Peyer's patch (tissue), 4 donors: ENCODE measurements around the gene IL1RAPL1.

Experiments
- POLR2A ChIP-seq, 2 donors: fragments of 450-650 bp; IDR thresholded peaks; one replicate each; pipeline ENCODE4 v1.5.1; 2017; ENCODE audit warnings: antibody characterized with exemption in 2 of 2, mild to moderate bottlenecking in 2 of 2, moderate library complexity in 2 of 2
- TF ChIP-seq, protein P1 (sequence below), 6 experiments: fragments of 450-650 bp in 4 of 6; fragments of 200-600 bp in 2 of 6; sonication (generic) in 1 of 6; IDR thresholded peaks; one replicate each; pipeline ENCODE4 v1.5.1; 2017 to 2019; ENCODE audit warnings: antibody characterized with exemption in 6 of 6, mild to moderate bottlenecking in 3 of 6, moderate library complexity in 1 of 6

DNA sequence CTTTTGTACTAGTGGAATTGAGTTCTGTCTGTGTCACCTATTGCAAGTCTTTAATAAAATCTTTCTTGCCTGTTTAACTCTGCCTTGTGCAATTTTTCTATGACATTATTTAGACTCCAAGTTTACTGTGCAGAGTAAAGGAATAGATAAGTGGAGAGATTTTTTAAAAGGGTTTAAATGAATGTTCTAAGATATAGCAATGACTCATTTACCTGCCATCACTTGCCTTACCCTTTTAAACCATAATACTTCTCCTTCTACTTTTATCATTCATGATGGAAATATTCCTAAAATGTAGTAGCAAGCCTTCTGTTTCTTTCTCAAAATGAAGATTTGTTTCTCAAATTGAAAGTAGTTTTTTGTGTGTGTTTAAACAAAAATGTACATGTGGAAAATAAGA, 845.3 kb downstream of the IL1RAPL1 start:
- TF ChIP-seq, protein P1, sequence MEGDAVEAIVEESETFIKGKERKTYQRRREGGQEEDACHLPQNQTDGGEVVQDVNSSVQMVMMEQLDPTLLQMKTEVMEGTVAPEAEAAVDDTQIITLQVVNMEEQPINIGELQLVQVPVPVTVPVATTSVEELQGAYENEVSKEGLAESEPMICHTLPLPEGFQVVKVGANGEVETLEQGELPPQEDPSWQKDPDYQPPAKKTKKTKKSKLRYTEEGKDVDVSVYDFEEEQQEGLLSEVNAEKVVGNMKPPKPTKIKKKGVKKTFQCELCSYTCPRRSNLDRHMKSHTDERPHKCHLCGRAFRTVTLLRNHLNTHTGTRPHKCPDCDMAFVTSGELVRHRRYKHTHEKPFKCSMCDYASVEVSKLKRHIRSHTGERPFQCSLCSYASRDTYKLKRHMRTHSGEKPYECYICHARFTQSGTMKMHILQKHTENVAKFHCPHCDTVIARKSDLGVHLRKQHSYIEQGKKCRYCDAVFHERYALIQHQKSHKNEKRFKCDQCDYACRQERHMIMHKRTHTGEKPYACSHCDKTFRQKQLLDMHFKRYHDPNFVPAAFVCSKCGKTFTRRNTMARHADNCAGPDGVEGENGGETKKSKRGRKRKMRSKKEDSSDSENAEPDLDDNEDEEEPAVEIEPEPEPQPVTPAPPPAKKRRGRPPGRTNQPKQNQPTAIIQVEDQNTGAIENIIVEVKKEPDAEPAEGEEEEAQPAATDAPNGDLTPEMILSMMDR (IDR thresholded peaks at IDR 0.05), result no peak
- no peak for TF ChIP-seq POLR2A (IDR thresholded peaks at IDR 0.05)
